DMS53 treated with DMSO at 0.1 percent for 48 hours (cell line): ENCODE data around the gene GAS2L3.
A peak's percentile ranks its signal among the peaks of the same experiment; 100 is the strongest.
"Not testable (repeated sequence)": the region's sequence is repeated elsewhere in the genome, so short reads cannot be mapped to it uniquely, and the experiment has no call there.

Experiments
- DNase-seq: peaks from one replicate; lab custom pipeline; 2025; ENCODE audit not compliant: unreplicated experiment; lab: John Stamatoyannopoulos, UW

The GAS2L3 gene

GRCh38 chr12:100574187-100575074, 947 bp downstream of the GAS2L3 start:
- peak; percentile 51 for DNase-seq

DNA sequence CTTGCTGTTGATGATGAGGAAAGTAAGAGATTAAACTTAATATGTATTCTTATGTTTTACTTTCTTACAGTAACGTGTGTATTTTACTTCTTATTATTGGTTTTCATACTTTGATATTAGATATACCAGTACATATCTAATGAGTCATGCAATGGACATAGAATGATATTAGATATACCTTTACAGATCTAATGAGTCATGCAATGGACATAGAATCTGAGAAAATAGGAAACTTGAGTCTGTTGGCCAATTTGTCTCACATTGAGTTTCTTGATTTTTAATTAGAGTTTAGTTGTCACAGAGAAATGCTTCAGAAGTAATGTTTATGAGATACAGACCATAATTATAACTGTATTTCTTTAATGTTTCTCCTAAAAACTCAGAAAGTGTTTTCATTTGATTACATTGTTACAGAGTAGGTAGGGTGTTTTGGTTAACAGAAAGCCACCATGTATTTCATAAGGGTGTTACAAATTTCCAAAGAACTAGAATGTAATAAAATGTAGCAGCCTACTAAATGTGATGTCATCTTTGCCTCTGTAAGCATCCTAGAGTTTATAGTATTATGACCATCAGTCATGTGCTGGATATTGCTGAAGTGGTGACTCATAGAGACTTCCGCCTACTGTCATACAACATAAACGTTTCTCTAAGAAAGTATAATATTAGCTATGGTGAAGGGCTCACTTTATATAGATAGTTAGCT, 3.0 kb downstream of the GAS2L3 start:
- peak; percentile 95 for DNase-seq

- DNase-seq = no peak
Measured at GRCh38 chr12:100578923-100579322, 5.4 kb downstream of the GAS2L3 start.

DNA sequence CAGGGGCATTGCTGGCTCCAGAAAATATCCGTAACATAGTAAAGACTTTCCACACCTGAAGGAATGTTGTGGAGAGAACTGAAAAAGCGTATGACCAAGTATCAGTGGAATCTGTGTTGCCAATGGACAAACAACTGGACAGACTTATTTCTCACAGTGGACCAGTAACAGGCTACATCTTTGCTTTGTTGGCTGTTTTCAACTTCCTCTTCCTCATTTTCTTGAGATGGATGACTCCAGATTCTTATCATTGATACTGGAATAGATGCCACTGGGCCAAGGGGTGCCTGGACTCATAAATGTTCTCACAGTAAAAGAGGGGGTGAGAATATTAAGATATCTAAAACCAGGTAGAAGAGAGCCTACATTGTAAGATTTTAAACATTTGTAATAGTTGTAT, 6.4 kb downstream of the GAS2L3 start:
- DNase-seq = no peak

DNA sequence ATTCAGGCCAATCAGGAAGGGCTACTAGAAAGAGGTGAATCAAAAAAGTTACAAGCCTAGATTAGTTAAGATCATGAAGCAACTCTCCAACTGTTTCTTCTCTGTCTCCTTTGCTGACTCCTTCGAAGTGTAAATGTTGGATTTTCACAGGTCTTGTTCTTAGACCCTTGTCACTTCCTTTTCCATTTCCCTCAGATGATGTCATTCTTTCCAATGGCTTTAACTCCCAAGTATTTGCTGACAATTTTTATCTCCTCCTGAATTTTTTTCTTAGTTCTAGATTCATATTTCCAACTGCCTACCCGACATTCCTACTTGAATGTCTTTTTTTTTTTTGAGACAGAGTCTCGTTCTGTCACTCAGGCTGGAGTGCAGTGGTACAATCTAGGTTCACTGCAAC, 10.8 kb downstream of the GAS2L3 start:
- DNase-seq = no peak

GRCh38 chr12:100591979-100592378, 18.5 kb downstream of the GAS2L3 start:
- no peak for DNase-seq

DNA sequence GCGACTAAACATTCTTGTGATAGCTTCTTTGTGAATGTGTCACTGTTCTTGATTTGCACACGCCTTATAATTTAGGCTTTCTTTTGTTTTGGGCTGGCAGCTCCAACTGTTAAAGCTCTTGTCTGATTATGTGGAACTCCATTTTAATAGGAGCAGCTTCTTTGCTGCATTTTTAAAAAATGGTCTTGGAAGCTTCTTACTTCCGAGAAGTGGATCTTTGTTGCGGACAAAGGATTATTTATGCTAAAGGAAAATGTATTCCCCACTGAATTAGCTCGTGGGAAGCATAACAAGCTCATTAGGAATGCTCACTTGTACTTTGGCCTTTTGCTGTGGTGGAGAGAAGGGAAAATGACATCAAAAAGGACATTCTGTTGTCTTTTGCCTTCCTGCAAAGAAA, 20.0 kb downstream of the GAS2L3 start:
- DNase-seq = no peak

DNA sequence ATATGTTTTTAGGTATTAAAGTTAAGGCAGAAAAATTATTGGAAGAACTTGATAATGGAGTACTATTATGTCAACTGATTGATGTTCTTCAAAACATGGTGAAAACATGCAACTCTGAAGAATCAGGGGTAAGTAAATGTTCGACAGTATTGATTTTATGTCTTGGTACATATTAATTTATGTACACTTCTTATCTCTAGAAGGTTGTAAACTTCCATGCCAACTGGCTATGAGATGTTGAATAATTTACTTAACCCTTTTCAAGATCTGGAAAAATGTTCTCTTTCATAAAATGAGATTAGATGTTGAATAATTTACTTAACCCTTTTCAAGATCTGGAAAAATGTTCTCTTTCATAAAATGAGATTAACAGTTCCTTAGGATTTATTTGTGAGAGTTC, 28.1 kb downstream of the GAS2L3 start:
- DNase-seq = no peak

GRCh38 chr12:100602997-100603396, 29.5 kb downstream of the GAS2L3 start:
- DNase-seq = not testable (repeated sequence)

GRCh38 chr12:100608776-100609175, 35.3 kb downstream of the GAS2L3 start:
- no peak for DNase-seq

DNA sequence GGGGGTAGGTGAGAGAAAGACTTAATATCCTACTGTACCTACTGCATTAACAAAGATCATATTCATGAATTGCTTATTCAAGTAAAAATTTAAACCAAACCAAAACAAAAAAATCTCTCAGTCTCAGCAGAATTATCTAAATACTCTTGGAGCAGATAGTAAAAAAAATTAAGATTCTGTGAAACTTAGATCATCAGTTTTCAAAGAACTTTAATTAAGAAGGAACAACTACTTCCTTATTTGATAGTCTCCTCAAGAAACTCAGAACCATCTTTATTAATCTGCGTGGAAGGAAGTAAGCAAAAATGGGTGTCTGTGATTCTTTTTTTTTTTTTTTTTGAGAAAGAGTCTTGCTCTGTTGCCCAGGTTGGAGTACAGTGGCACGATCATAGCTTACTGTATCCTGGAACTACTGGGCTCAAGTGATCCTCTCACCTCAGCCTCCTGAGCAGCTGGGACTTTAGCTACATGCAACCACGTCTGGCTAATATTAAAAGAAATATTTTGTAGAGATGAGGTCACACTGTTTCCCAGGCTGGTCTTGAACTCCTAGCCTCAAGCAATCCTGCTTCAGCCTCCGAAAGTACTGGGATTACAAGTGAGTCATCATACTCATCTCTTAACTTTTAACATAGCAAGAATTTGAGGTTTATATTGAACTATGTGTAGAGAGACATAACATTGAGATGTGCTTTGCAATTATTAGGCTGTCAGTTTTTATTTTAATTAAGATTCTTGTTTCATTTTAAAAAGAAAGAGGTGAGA, 37.4 kb downstream of the GAS2L3 start:
- no peak for DNase-seq

DNA sequence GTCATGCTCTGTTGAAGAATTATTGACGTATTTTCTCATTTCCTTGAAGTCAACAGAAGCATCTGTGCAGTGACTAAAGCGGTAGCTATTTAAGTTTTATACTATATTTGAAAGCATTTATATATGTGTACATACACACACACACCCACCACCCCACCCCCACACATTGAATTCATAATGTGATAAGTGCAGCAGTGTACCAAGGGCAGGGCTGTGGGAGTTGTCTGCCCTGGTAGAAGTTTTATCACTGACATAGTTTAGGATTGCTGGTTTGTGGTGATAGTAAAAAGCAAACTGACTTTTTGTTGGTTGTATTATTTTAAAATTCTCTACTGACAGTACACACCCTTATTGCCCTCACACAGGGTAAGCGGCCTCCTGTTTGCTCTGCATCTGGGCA, 39.1 kb downstream of the GAS2L3 start:
- no peak for DNase-seq

GRCh38 chr12:100624571-100624970, 51.1 kb downstream of the GAS2L3 start:
- no peak for DNase-seq

DNA sequence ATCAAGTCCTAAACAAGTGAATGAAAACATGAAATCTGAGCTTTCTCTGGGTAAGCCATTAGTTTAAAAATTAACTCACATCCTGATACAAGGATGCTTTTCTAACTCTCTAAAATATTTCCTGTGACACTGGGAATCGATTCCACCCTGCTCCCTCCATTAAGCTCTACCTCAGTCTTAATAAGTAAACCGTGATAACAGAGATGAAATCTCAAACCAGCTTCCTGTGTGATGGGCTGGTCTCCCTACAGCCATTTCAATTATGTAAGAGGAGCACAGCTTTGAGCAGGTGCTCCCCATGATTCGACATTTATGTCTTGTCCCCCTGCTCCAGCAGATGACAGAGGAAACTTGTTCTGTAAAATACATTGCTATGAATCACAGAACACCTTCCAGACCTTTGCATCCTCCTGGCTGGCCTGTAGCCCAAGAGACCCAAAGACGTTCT, 59.0 kb downstream of the GAS2L3 start:
- DNase-seq = peak; percentile 12

GRCh38 chr12:100633082-100633785, 59.8 kb downstream of the GAS2L3 start:
- DNase-seq = not testable (repeated sequence)

- DNase-seq = peak; percentile 86
Measured at GRCh38 chr12:100643246-100643645, 69.8 kb downstream of the GAS2L3 start.

DNA sequence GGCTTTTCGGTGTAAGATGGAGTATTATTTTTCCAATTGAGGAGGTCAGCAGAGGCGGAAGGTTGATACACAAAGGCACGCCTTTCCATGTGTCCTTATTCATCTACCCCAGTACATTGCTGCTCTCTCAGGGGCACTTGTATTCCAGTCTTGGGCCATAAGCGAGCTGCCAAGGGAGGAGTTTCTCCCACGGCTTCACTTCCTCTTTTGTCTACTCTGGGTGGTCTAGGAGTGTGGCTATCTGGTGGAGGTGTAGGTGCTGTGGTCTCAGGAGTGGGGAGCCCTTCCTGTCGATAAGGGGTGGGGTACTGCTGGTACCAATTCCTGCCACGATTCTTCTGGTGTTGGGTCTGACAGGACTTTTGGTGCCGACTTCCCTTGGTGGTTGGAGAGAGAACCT, 73.4 kb downstream of the GAS2L3 start:
- no peak for DNase-seq

GRCh38 chr12:100651108-100651507, 77.6 kb downstream of the GAS2L3 start:
- DNase-seq = no peak

- no peak for DNase-seq
Measured at GRCh38 chr12:100651694-100652093, 78.2 kb downstream of the GAS2L3 start.

DNA sequence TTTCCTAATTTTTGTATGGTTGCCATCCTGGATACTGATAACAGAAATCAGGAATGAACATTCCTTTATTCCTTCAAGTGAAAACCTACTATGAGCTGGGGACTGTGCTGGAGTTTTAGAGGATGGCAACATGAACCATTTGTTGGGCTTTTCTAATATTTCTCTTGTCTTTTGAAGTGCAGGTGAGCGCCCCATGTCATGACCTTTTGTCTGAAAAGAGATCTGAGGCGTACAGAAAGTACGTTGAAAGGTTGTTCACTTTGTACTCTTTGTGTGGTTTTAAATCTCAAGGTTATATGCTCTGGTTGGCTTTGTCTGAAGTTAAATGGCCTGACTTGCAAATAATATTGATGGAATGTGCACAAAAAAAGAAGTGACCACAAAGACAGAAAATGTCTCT, 79.0 kb downstream of the GAS2L3 start:
- DNase-seq = no peak

- no peak for DNase-seq
Measured at GRCh38 chr12:100656141-100656540, 82.7 kb downstream of the GAS2L3 start.
